HepG2 (cell line): Measurements from ENCODE around the gene NHLRC3. TPM values are rescaled to one million over a fixed set of nuclear protein-coding genes. Genes with fewer than 3 reads are reported as not detected.

ENCODE experiments used
- AFF4 ChIP-seq: sonication (generic); formaldehyde crosslinking; IDR thresholded peaks from 2 replicates; pipeline ENCODE4 v1.4.0; 2020; ENCODE audit warnings: missing genetic modification reagents
- CAMTA2 ChIP-seq: sonication (generic); formaldehyde crosslinking; IDR thresholded peaks from 2 replicates; pipeline ENCODE4 v1.4.0; 2020; ENCODE audit warnings: mild to moderate bottlenecking, missing genetic modification reagents, borderline replicate concordance
- CBX2 ChIP-seq, 2 experiments: fragments of 200-600 bp in 1 of 2; sonication (generic); formaldehyde crosslinking in 1 of 2; IDR thresholded peaks; 2 replicates each; pipeline versions ENCODE4 v1.7.0 to v1.8.1; 2018 to 2022; ENCODE audit warnings: low read depth in 2 of 2, low read length in 1 of 2, mild to moderate bottlenecking in 1 of 2, missing genetic modification reagents in 1 of 2
- CEBPG ChIP-seq: IDR thresholded peaks from 2 replicates; pipeline ENCODE4 v1.6.1; 2016
- FOXJ3 ChIP-seq: sonication (generic); formaldehyde crosslinking; IDR thresholded peaks from 2 replicates; pipeline ENCODE4 v1.4.0; 2020; ENCODE audit warnings: missing genetic modification reagents, mild to moderate bottlenecking, borderline replicate concordance
- FUBP1 ChIP-seq: sonication (generic); formaldehyde crosslinking; IDR thresholded peaks from 2 replicates; pipeline ENCODE4 v1.5.1; 2020; ENCODE audit warnings: missing genetic modification reagents, mild to moderate bottlenecking, borderline replicate concordance
- MIER2 ChIP-seq: IDR thresholded peaks from 2 replicates; pipeline ENCODE4 v1.6.1; 2016; ENCODE audit warnings: missing biosample characterization, missing genetic modification reagents
- PRDM10 ChIP-seq: sonication (generic); formaldehyde crosslinking; IDR thresholded peaks from 2 replicates; pipeline ENCODE4 v1.4.0; 2020; ENCODE audit warnings: low read depth, missing genetic modification reagents
- SMAD9 ChIP-seq: sonication (generic); formaldehyde crosslinking; IDR thresholded peaks from 2 replicates; pipeline ENCODE4 v1.5.1; 2020; ENCODE audit warnings: mild to moderate bottlenecking, missing genetic modification reagents
- ZNF773 ChIP-seq: sonication (generic); formaldehyde crosslinking; IDR thresholded peaks from 2 replicates; pipeline ENCODE4 v1.4.0; 2020; ENCODE audit warnings: missing genetic modification reagents, borderline replicate concordance
- ZNF780A ChIP-seq: sonication (generic); formaldehyde crosslinking; IDR thresholded peaks from 2 replicates; pipeline ENCODE4 v1.8.0; 2022; ENCODE audit warnings: mild to moderate bottlenecking, missing genetic modification reagents, moderate library complexity
- ZZZ3 ChIP-seq: sonication (generic); formaldehyde crosslinking; IDR thresholded peaks from 2 replicates; pipeline ENCODE4 v1.4.0; 2020; ENCODE audit warnings: missing genetic modification reagents, mild to moderate bottlenecking, borderline replicate concordance
- polyA plus RNA-seq, 8 experiments: library from polyadenylated mRNA; depleted of rRNA in 3 of 8; stranded (reverse) in 7 of 8; unstranded in 1 of 8; fragments of >200 nt; fragmentation: Illumina TruSeq in 4 of 8; extraction: Trizol in 4 of 8; gene quantifications; 2 replicates each; pipeline versions ENCODE4 v1.2.1 to v1.2.3, GENCODE V29; 2011 to 2016; ENCODE audit warnings: low read depth in 4 of 8, missing spikeins in 1 of 8, mixed read lengths in 1 of 8; ENCODE audit not compliant: insufficient read depth in 1 of 8
- total RNA-seq, 5 experiments: library from RNA; depleted of rRNA; stranded (reverse); fragments of >200 nt; fragmentation: Illumina TruSeq; extraction: Trizol; gene quantifications; 2 replicates each; pipeline ENCODE4 v1.2.3, GENCODE V29; 2016; ENCODE audit warnings: low read depth in 1 of 5
- TF ChIP-seq, protein P1 (sequence below): sonication (generic); formaldehyde crosslinking; IDR thresholded peaks from 2 replicates; pipeline ENCODE4 v1.4.0; 2020; ENCODE audit warnings: missing genetic modification reagents
- TF ChIP-seq, protein P2 (sequence below): sonication (generic); formaldehyde crosslinking; IDR thresholded peaks from 2 replicates; pipeline ENCODE4 v1.5.0; 2020; ENCODE audit warnings: mild to moderate bottlenecking, missing genetic modification reagents

NHLRC3 gene
- total and polyA plus RNA-seq, 2 of the 13 experiments (the other 11 are each of a cell fraction or from before 2014, with no cell fraction given): 19.9 to 29.8 TPM

- TF ChIP-seq CBX2 (IDR thresholded peaks at IDR 0.05; ENCODE audit: low read depth, low read length) (no peak), CBX2 (CRISPR knock-in tag; IDR thresholded peaks at IDR 0.05; ENCODE audit: low read depth) (no peak), CEBPG (no peak), PRDM10 (no peak), ZZZ3 (peak; percentile 80), ZNF780A (CRISPR knock-in tag) (no peak), FOXJ3 (CRISPR knock-in tag) (peak; percentile 47; the same call in 1 of the 2 replicates), SMAD9 (CRISPR knock-in tag) (no peak), FUBP1 (CRISPR knock-in tag) (no peak), ZNF773 (CRISPR knock-in tag) (0 out of 2 replicates have a peak, but pooled peaks have one; percentile 48), AFF4 (CRISPR knock-in tag) (no peak), CAMTA2 (CRISPR knock-in tag) (peak; percentile 37; the same call in 1 of the 2 replicates), MIER2 (CRISPR knock-in tag) (no peak)
- TF ChIP-seq, protein P1, sequence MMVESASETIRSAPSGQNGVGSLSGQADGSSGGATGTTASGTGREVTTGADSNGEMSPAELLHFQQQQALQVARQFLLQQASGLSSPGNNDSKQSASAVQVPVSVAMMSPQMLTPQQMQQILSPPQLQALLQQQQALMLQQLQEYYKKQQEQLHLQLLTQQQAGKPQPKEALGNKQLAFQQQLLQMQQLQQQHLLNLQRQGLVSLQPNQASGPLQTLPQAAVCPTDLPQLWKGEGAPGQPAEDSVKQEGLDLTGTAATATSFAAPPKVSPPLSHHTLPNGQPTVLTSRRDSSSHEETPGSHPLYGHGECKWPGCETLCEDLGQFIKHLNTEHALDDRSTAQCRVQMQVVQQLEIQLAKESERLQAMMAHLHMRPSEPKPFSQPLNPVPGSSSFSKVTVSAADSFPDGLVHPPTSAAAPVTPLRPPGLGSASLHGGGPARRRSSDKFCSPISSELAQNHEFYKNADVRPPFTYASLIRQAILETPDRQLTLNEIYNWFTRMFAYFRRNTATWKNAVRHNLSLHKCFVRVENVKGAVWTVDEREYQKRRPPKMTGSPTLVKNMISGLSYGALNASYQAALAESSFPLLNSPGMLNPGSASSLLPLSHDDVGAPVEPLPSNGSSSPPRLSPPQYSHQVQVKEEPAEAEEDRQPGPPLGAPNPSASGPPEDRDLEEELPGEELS (CRISPR knock-in tag): no peak; the same call in 1 of the 2 replicates
- TF ChIP-seq, protein P2, sequence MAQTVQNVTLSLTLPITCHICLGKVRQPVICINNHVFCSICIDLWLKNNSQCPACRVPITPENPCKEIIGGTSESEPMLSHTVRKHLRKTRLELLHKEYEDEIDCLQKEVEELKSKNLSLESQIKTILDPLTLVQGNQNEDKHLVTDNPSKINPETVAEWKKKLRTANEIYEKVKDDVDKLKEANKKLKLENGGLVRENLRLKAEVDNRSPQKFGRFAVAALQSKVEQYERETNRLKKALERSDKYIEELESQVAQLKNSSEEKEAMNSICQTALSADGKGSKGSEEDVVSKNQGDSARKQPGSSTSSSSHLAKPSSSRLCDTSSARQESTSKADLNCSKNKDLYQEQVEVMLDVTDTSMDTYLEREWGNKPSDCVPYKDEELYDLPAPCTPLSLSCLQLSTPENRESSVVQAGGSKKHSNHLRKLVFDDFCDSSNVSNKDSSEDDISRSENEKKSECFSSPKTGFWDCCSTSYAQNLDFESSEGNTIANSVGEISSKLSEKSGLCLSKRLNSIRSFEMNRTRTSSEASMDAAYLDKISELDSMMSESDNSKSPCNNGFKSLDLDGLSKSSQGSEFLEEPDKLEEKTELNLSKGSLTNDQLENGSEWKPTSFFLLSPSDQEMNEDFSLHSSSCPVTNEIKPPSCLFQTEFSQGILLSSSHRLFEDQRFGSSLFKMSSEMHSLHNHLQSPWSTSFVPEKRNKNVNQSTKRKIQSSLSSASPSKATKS (CRISPR knock-in tag): no peak
Observed at GRCh38 chr13:39037880-39038568, at the start of gene NHLRC3, which contains the start of gene PROSER1 (continued).
